Measurements from ENCODE around the gene PCBP3.

PCBP3 gene

GRCh38 chr21:45906859-45907258 is 263.3 kb downstream of the PCBP3 start:
- Histone ChIP-seq H3K4me1 (ENCODE audit: low read length) (no peaks in the 10 kb centered on the region), H3K9me3 (replicated peaks; ENCODE audit: insufficient read depth, low read length) (no peaks in the 10 kb centered on the region), H3F3A (ENCODE audit: insufficient read depth, low read length) (no peaks in the 10 kb centered on the region), H3K9ac (ENCODE audit: low read length) (no peak overlapping the region), H3K9me2 (replicated peaks; ENCODE audit: insufficient read depth, low read length) (no peaks in the 10 kb centered on the region), H3K27ac (ENCODE audit: low read length) (no peak overlapping the region), H3K4me2 (ENCODE audit: low read depth, low read length) (no peak overlapping the region), H4K20me1 (ENCODE audit: insufficient read depth, low read length) (no peaks in the 10 kb centered on the region), H3K79me2 (ENCODE audit: low read length) (no peaks in the 10 kb centered on the region), H3K36me3 (replicated peaks; ENCODE audit: insufficient read depth, low read length) (no peaks in the 10 kb centered on the region), H3K27me3 (replicated peaks; ENCODE audit: insufficient read depth, low read length) (peaks cover 53% of the 10 kb centered on the region), H3K4me3 (ENCODE audit: low read length) (no peak overlapping the region), H2AFZ (ENCODE audit: low read length) (no peak overlapping the region)
- no peak for DNase-seq
- TF ChIP-seq EZH2 (optimal IDR thresholded peaks at IDR 0.05; ENCODE audit: low read depth, low read length) (no peak), EZH2phosphoT487 (IDR thresholded peaks at IDR 0.05; ENCODE audit: low read length) (no peak), CTCF (IDR thresholded peaks at IDR 0.05; ENCODE audit: low read length) (no peak)

- Histone ChIP-seq H3K9me3 (replicated peaks; ENCODE audit: insufficient read depth, low read length) (no peaks in the 10 kb centered on the region), H3K36me3 (replicated peaks; ENCODE audit: insufficient read depth, low read length) (no peaks in the 10 kb centered on the region), H3K4me3 (ENCODE audit: low read length) (no peak overlapping the region), H3K79me2 (ENCODE audit: low read length) (no peaks in the 10 kb centered on the region), H2AFZ (ENCODE audit: low read length) (no peak overlapping the region), H3K4me2 (ENCODE audit: low read depth, low read length) (no peak overlapping the region), H3K4me1 (ENCODE audit: low read length) (no peaks in the 10 kb centered on the region), H3K27me3 (replicated peaks; ENCODE audit: insufficient read depth, low read length) (peaks cover 67% of the 10 kb centered on the region), H3K9me2 (replicated peaks; ENCODE audit: insufficient read depth, low read length) (no peaks in the 10 kb centered on the region), H4K20me1 (ENCODE audit: insufficient read depth, low read length) (no peaks in the 10 kb centered on the region), H3F3A (ENCODE audit: insufficient read depth, low read length) (no peaks in the 10 kb centered on the region), H3K27ac (ENCODE audit: low read length) (no peak overlapping the region), H3K9ac (ENCODE audit: low read length) (no peak overlapping the region)
- TF ChIP-seq EZH2phosphoT487 (IDR thresholded peaks at IDR 0.05; ENCODE audit: low read length) (no peak), CTCF (IDR thresholded peaks at IDR 0.05; ENCODE audit: low read length) (no peak), EZH2 (optimal IDR thresholded peaks at IDR 0.05; ENCODE audit: low read depth, low read length) (no peak)
- no peak for DNase-seq
These were observed 265.2 kb downstream of the PCBP3 start for GRCh38 chr21:45908536-45909237.

- Histone ChIP-seq H3K27me3 (replicated peaks; ENCODE audit: insufficient read depth, low read length) (peaks cover 66% of the 10 kb centered on the region), H2AFZ (ENCODE audit: low read length) (no peak overlapping the region), H3K4me2 (ENCODE audit: low read depth, low read length) (no peak overlapping the region), H3K79me2 (ENCODE audit: low read length) (no peaks in the 10 kb centered on the region), H3K36me3 (replicated peaks; ENCODE audit: insufficient read depth, low read length) (no peaks in the 10 kb centered on the region), H3K9me2 (replicated peaks; ENCODE audit: insufficient read depth, low read length) (no peaks in the 10 kb centered on the region), H3K27ac (ENCODE audit: low read length) (no peak overlapping the region), H4K20me1 (ENCODE audit: insufficient read depth, low read length) (no peaks in the 10 kb centered on the region), H3F3A (ENCODE audit: insufficient read depth, low read length) (no peaks in the 10 kb centered on the region), H3K4me3 (ENCODE audit: low read length) (no peak overlapping the region), H3K4me1 (ENCODE audit: low read length) (no peaks in the 10 kb centered on the region), H3K9me3 (replicated peaks; ENCODE audit: insufficient read depth, low read length) (no peaks in the 10 kb centered on the region), H3K9ac (ENCODE audit: low read length) (no peak overlapping the region)
- TF ChIP-seq EZH2 (optimal IDR thresholded peaks at IDR 0.05; ENCODE audit: low read depth, low read length) (no peak), CTCF (IDR thresholded peaks at IDR 0.05; ENCODE audit: low read length) (no peak), EZH2phosphoT487 (IDR thresholded peaks at IDR 0.05; ENCODE audit: low read length) (no peak)
- no peak for DNase-seq
These were observed 265.9 kb downstream of the PCBP3 start for GRCh38 chr21:45909238-45909988.

Measured in MM.1S (cell line).